Measurements from ENCODE around the gene ARHGAP27.

ARHGAP27 gene

DNA sequence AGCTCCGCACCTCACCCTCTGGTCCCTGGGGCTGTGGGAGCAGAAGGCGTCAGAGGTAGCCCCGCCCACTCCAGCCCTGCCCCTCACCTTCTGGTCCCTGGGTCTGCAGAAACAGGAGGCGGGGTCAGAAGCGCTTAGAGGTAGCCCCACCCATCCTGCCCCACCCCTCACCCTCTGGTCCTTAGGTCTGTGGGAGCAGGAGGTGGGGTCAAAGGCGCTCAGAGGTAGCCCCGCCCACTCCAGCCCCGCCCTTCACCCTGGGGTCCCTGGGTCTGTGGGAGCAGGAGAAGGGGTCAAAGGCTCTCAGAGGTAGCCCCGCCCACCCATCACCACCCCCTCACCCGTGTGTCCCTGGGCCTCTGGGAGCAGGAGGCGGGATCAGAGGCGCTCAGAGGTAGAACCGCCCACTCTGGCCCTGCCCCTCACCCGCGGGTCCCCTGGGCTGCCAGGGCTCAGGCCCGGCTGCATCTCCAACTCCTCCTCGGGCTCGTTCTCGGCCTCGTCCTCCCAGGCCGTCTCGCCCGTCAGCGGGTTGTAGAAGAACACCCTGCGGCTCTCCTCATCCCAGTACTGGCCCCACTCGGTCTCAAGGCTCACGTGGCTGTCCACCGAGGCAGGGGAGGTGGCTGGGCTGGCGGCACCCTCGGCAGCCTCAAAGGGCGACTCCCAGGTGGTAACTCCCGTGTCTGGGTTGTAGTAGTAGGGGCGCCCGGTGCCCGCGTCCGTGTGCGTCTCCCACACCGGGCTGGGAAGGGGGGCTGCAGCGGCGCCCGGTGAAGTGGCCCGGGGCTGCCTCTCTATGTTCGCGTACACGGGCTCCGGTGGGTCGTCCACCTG, 27.2 kb downstream of the ARHGAP27 start:
- DNase-seq: peak in 1 of 2 donors; percentile 16

GRCh38 chr17:45404870-45405249, 27.8 kb downstream of the ARHGAP27 start:
- DNase-seq: no peak

GRCh38 chr17:45403906-45404490, 28.7 kb downstream of the ARHGAP27 start:
- DNase-seq: no peak

GRCh38 chr17:45402916-45403315, 29.8 kb downstream of the ARHGAP27 start:
- DNase-seq: no peak

GRCh38 chr17:45398800-45399199, 33.9 kb downstream of the ARHGAP27 start:
- DNase-seq: no peak

DNA sequence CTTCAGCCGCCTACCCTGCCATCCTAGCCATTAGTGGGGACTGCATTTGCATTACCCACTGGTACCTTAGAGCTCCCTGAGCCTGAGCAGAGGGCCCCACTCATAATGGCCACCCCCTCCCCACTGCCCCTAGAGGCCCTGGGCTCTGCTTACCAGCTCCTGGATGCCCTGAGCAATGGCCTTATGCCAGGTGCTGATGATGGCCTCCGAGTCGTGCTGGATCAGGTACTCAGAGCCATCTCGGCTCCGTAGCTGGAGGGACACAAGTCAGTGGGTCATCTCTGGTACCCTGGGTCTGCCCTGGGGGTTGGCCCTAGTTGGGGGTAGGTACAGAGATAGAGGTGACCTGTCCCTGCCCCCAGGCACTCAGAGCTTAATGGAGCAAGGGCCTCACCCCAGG, 34.9 kb downstream of the ARHGAP27 start:
- DNase-seq: no peak

- no peak for DNase-seq
These were observed 36.0 kb downstream of the ARHGAP27 start for GRCh38 chr17:45396496-45397205.

DNA sequence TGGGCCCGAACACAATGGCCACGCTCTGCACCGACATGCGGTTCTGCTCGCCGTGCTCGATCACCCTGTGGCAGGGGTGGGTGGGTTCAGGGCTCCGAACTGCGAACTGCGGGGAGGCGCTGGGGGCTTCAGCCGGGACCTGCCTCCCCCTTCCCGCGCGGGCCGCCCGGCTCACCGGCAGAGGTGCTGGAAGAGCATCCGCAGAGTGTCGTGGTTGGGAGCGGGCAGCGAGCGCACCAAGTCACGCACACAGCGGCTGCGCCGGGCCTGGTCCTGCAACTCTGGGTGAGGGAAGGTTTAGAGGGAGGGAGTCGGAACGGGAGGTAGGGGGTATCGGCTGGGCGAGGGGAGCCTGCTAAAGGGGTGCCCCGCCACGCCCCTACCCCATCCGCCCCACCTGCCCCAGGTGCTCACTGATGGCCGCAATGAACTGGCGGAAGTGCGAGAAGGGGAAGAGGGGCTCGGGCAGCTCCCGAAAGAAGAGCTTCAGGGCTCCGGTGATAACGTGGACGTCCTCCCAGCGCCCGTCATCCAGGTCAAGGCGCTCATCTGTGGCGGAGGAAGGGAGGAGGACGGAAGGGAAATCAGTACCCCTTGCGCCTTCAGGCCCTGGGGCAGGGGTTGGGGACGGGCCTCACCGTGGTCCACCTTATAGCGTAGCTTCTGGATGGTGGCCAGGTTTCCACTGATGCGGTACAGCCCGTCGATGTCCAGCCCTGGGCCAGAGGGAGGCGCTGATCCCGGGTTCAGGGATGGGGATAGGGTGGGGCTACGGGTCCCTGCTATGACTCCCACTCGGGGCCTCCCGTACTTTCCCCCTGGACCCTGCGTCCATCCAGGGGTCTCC, 36.9 kb downstream of the ARHGAP27 start:
- no peak for DNase-seq

- peak; percentile 45 to 58 for DNase-seq
These were observed 37.6 kb downstream of the ARHGAP27 start for GRCh38 chr17:45394913-45395568.

- no peak for DNase-seq
These were observed 38.1 kb downstream of the ARHGAP27 start for GRCh38 chr17:45394564-45394912.

- no peak for DNase-seq
These were observed 38.6 kb downstream of the ARHGAP27 start for GRCh38 chr17:45394091-45394490.

GRCh38 chr17:45393411-45393810, 39.3 kb downstream of the ARHGAP27 start:
- no peak for DNase-seq

GRCh38 chr17:45391918-45392317, 40.8 kb downstream of the ARHGAP27 start:
- DNase-seq: no peak

GRCh38 chr17:45391291-45391690, 41.4 kb downstream of the ARHGAP27 start:
- DNase-seq: no peak

DNA sequence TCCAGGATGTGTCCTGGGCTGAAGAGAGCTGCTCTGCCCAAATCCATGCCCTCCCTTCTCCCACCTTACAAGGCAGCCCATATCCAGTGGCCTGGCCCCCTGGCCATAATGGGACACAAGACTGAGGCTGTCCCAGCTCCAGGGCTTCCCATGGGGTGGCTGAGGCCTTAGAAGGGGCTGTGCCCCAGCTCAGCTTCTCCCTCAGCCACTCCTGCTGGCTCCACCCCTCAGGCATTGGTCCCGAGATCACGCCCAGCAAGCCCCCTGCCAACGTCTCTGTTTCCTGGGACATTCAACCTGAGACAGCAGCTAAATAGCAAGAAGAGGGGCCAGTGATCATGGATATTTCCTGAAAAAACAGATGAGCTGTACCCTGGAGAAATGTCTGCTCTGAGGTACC, 43.3 kb downstream of the ARHGAP27 start:
- no peak for DNase-seq

DNA sequence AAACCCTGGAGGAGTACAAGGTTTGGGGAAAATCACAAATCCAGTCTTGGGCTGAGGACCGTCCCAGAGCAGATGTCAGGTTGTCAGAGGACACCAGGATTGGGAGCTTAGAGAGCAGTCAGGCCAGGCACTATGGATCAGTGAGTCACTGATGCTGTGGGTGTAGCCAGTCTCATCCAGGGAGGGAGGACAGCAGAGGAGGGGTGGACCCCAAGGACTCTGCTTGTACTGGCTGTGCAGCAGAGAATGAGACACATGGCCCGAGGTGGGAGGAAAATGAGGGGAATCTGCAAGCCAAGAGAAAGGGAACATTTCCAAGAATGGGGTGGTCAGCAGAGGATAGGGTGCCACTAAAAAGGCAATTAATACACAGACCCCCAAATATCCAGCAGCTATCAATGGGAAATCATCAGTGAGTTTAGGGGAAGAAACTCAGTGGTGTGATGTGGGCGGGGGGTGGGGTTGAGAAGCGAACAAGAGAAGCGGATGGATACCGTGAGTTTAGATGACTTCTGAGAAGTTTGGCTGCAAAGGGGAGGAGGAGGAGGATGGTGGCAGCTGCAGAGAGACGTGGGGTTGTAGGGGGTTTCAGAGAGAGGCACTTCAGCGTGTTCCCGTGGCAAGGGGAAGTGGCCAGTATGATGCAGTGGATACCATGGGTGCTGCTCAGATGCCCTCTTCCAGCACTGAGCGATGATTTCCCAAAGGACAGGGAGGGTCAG, 43.9 kb downstream of the ARHGAP27 start:
- no peak for DNase-seq

DNA sequence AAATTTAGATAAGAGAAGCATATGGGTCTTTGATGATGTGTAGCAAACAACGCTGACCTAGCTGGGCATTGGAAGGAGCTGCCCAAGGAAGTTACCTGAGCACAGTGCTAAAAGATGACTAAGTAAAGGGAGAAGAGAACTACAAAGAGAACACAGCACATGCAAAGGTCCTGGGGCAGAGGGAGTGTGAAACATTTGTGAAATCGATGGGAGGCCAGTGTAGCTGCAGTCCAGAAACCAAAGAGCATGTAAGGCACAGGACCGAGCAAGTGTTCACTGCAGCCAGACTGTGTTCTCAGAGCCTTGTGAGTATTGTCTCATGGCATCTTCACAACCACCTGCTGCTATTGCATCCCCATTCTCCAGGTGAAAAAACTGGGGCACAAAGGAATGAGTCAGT, 44.9 kb downstream of the ARHGAP27 start:
- no peak for DNase-seq

- no peak for DNase-seq
These were observed 46.5 kb downstream of the ARHGAP27 start for GRCh38 chr17:45386178-45386577.

GRCh38 chr17:45385331-45385997, 47.2 kb downstream of the ARHGAP27 start:
- DNase-seq: peak; percentile 84 to 88

DNA sequence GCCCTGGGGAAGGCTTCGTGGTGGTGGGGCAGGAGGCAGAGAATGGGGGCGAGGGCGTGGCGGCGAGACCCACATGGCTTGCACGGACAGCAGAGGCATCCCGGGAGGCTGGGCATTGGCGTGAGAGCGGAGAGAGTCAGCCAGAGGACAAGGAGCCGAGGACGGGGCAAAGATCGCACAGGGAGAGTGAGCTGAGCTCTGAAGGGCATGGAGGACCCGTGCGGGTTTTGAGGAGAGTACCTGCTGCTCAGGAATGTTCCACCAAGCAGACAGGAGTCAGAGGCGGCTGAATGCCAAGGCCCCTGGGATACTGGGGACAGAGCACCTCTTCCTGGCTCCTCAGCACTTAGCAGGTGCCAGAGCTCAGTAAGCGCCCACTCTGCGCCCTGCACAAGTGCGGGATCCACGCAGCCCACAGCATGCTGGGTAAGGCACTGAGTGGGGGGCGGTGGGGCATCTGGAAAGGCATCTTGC, 47.8 kb downstream of the ARHGAP27 start:
- no peak for DNase-seq

Measured in CD4-positive, alpha-beta T cell treated with Interferon alpha-2 for 1 hour (primary cell).